Breast epithelium (tissue), 4 donors: ENCODE measurements around the gene RASGRF2. TPM values are rescaled to one million over a fixed set of nuclear protein-coding genes. Genes with fewer than 3 reads are reported as not detected.

Experiments
- DNase-seq, 2 donors: peaks; one replicate each; pipeline ENCODE4 v3.0.0-alpha.2; 2019; ENCODE audit warnings: low spot score in 2 of 2
- H3K27ac ChIP-seq, 2 donors: fragments of 200-600 bp; sonication (generic) in 1 of 2; one replicate each; pipeline ENCODE4 v1.5.1; 2016 to 2019; ENCODE audit warnings: mild to moderate bottlenecking in 1 of 2
- H3K27me3 ChIP-seq, 2 donors: fragments of 200-600 bp; sonication (generic) in 1 of 2; one replicate each; pipeline versions ENCODE4 v1.5.1 to v1.6.0; 2017 to 2019; ENCODE audit warnings: control low read depth in 1 of 2, mild to moderate bottlenecking in 1 of 2
- H3K36me3 ChIP-seq: fragments of 200-600 bp; one replicate; pipeline ENCODE4 v1.5.1; 2019
- H3K4me1 ChIP-seq, 2 donors: fragments of 200-600 bp; sonication (generic); one replicate each; pipeline ENCODE4 v1.5.1; 2016 to 2019; ENCODE audit warnings: control low read depth in 1 of 2
- H3K4me3 ChIP-seq, 3 donors: fragments of 200-600 bp; sonication (generic); 1 replicate in 2 of 3; 2 replicates in 1 of 3; pipeline ENCODE4 v1.5.1; 2016 to 2019; ENCODE audit warnings: mild to moderate bottlenecking in 3 of 3, moderate library complexity in 2 of 3
- H3K9me3 ChIP-seq, 2 donors: fragments of 200-600 bp; sonication (generic) in 1 of 2; one replicate each; pipeline ENCODE4 v1.5.1; 2016 to 2019; ENCODE audit warnings: control low read depth in 1 of 2
- POLR2A ChIP-seq: fragments of 450-650 bp; IDR thresholded peaks from one replicate; pipeline ENCODE4 v1.6.1; 2016; ENCODE audit warnings: antibody characterized with exemption, mild to moderate bottlenecking, moderate library complexity
- POLR2AphosphoS5 ChIP-seq, 3 donors: sonication (generic); formaldehyde crosslinking; IDR thresholded peaks; one replicate each; pipeline ENCODE4 v1.6.1; 2017; ENCODE audit warnings: antibody characterized with exemption in 3 of 3
- intact Hi-C: fragments of 100-400 bp; cut with DNase I; formaldehyde crosslinking; loops from one replicate; pipeline ENCODE4 v1.15.1; 2023; ENCODE audit warnings: low total_unique reads
- total RNA-seq, 3 donors: library from RNA; depleted of rRNA; stranded (reverse); fragments of >200 nt; gene quantifications; one replicate each; pipeline ENCODE4 v1.1.0, GENCODE V29; 2016
- TF ChIP-seq, protein P1 (sequence below), 3 donors: fragments of 450-650 bp; IDR thresholded peaks; one replicate each; pipeline ENCODE4 v1.5.1; 2016 to 2017; ENCODE audit warnings: antibody characterized with exemption in 3 of 3, mild to moderate bottlenecking in 3 of 3, moderate library complexity in 3 of 3

The RASGRF2 gene
- total RNA-seq, 3 donors from 2014 or later = 6.1 to 15.7 (median 11.1) TPM

DNA sequence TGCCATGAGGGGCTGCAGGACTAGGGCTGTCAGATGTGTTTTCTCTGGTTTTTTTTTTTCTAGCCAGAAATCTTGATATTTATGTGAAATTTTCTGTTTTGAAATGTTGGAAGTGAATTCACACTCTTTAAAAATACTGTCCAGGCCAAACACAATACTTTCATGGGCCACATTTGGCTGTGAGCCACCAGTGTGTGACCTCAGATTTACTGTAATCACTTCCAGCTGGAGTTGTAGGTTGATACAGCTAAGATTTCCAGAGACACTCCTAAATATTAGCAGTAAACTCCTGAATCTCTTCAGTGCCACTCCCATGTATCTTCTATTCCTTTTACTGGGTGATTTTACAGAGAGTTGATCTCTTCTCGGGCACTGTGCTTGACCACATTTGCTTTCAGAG lies 180.8 kb downstream of the RASGRF2 start:
- no peaks in the 10 kb centered on the region for H3K4me1 ChIP-seq
- no peak overlapping the region for H3K4me3 ChIP-seq
- no peaks in the 10 kb centered on the region for H3K9me3 ChIP-seq
- intact Hi-C loops = no loop called here
- TF ChIP-seq, protein P1, sequence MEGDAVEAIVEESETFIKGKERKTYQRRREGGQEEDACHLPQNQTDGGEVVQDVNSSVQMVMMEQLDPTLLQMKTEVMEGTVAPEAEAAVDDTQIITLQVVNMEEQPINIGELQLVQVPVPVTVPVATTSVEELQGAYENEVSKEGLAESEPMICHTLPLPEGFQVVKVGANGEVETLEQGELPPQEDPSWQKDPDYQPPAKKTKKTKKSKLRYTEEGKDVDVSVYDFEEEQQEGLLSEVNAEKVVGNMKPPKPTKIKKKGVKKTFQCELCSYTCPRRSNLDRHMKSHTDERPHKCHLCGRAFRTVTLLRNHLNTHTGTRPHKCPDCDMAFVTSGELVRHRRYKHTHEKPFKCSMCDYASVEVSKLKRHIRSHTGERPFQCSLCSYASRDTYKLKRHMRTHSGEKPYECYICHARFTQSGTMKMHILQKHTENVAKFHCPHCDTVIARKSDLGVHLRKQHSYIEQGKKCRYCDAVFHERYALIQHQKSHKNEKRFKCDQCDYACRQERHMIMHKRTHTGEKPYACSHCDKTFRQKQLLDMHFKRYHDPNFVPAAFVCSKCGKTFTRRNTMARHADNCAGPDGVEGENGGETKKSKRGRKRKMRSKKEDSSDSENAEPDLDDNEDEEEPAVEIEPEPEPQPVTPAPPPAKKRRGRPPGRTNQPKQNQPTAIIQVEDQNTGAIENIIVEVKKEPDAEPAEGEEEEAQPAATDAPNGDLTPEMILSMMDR (IDR thresholded peaks at IDR 0.05) = no peak
- TF ChIP-seq POLR2A = no peak
- TF ChIP-seq POLR2AphosphoS5 (IDR thresholded peaks at IDR 0.05) = no peak
- no peaks in the 10 kb centered on the region for H3K27me3 ChIP-seq
- no peak for DNase-seq
- no peak overlapping the region for H3K27ac ChIP-seq
- H3K36me3 ChIP-seq = no peaks in the 10 kb centered on the region

- H3K27me3 ChIP-seq = no peaks in the 10 kb centered on the region
- H3K36me3 ChIP-seq = no peaks in the 10 kb centered on the region
- no peaks in the 10 kb centered on the region for H3K4me1 ChIP-seq
- H3K27ac ChIP-seq = no peak overlapping the region
- DNase-seq = no peak
- H3K9me3 ChIP-seq = no peaks in the 10 kb centered on the region
- no peak overlapping the region for H3K4me3 ChIP-seq
- TF ChIP-seq POLR2AphosphoS5 (IDR thresholded peaks at IDR 0.05) (no peak), POLR2A (no peak)
- TF ChIP-seq, protein P1 (IDR thresholded peaks at IDR 0.05) = no peak
- intact Hi-C loops = no loop called here
Observed at GRCh38 chr5:81142108-81142507, 181.9 kb downstream of the RASGRF2 start.

DNA sequence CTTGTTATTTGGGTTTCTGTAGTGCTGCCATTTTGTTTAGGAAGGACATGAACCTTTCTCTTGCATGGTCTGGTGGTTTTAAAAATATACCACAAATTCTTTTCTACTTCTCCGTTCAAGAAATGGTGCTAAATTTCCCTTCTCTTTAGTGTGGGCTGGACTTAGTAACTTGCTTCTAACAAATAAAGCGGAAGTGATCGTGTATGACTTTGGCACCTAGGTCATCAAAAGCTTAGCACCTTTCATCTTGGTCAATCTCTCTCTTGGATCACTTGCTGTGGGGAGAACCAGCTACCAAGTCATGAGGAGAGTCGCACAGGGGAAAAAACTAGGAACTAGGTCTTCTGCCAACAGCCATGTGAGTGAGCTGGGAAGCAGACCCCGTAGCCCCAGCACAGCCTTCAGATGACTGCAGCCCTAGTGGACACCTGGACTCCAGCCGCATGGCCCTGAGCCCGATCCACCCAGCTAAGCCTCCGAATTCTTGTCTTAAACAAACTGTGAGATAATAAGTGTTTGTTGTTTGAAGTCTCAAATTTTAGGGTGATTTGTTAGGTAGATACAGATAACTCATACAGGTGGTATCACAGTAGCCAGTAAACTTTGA lies 185.3 kb downstream of the RASGRF2 start:
- Histone ChIP-seq H3K4me1 (no peaks in the 10 kb centered on the region), H3K27ac (no peak overlapping the region), H3K4me3 (no peak overlapping the region), H3K36me3 (no peaks in the 10 kb centered on the region), H3K27me3 (no peaks in the 10 kb centered on the region), H3K9me3 (no peaks in the 10 kb centered on the region)
- intact Hi-C loops = no loop called here
- TF ChIP-seq POLR2A (no peak), POLR2AphosphoS5 (IDR thresholded peaks at IDR 0.05) (no peak)
- TF ChIP-seq, protein P1 (IDR thresholded peaks at IDR 0.05) = no peak
- no peak for DNase-seq

DNA sequence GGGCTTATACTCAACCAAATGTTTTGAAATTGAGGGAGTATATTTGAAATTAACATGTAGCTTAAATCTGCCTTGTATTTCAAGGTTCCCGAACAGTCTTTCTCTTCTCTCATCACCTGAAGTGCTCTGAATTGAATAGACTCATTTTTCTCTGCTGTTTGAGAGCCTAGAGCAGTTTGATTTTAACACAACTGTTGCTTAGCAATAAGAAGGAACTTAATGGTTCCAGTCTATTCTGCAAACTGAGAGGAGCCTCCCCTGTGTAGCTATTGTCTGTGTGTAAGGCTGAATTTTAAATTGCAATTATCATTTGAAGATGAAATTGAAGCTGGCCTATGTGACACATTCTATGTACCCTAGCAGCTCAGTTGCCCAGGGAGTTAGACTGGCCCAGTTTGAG lies 185.9 kb downstream of the RASGRF2 start:
- Histone ChIP-seq H3K36me3 (no peaks in the 10 kb centered on the region), H3K27me3 (no peaks in the 10 kb centered on the region), H3K4me3 (no peak overlapping the region), H3K9me3 (no peaks in the 10 kb centered on the region), H3K27ac (no peak overlapping the region), H3K4me1 (no peaks in the 10 kb centered on the region)
- DNase-seq = no peak
- intact Hi-C loops = no loop called here
- TF ChIP-seq, protein P1 (IDR thresholded peaks at IDR 0.05) = no peak
- TF ChIP-seq POLR2AphosphoS5 (IDR thresholded peaks at IDR 0.05) (no peak), POLR2A (no peak)

DNA sequence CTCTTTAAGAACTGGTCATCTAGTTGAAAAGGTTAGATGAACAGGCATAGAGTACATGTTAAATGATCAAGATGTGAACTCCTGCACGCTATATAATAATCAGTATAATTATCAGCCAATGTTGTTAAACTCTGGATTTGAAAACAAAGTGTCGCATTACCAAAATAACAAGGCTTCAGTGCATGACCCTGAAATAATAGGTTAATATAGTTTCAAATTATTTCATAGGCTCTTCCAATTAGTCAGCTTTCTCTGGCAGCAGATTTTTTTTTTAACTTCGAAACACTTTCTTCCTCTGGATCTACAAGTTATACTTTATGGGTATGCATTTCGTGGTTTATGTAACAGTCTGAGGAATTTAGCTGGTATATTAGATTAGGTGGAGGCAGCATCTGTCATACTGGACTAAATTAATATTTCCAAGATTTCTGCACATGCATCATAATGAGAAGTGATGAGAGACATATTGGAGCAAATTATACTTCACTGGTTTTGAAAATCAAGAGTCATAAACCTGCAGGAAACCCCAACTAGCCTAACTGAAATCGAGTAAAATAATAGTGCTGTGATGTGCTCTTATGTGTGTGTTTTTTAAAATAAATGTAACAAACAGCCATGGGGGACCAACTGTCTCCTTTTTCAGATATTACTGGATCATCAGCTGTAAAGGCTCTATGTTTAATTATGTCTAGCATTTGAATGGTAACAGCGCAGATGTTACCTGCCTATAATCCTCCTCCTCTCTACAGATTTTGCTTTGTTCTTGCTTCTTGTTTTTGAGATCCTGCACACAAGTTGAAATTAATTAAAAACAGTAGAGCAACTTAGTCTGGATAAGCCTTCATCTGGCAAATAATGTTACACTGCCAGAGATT lies 187.1 kb downstream of the RASGRF2 start:
- DNase-seq = no peak
- no peaks in the 10 kb centered on the region for H3K36me3 ChIP-seq
- no peaks in the 10 kb centered on the region for H3K4me1 ChIP-seq
- TF ChIP-seq POLR2AphosphoS5 (IDR thresholded peaks at IDR 0.05) (no peak), POLR2A (no peak)
- TF ChIP-seq, protein P1 (IDR thresholded peaks at IDR 0.05) = no peak
- no peak overlapping the region for H3K27ac ChIP-seq
- H3K4me3 ChIP-seq = no peak overlapping the region
- intact Hi-C loops = no loop called here
- no peaks in the 10 kb centered on the region for H3K9me3 ChIP-seq
- no peaks in the 10 kb centered on the region for H3K27me3 ChIP-seq
